Ishikawa (cell line): ENCODE results near the gene ATP5PD.

Source experiments
- CEBPB ChIP-seq: IDR thresholded peaks from 2 replicates; pipeline ENCODE4 v1.6.1; 2012
- CREB1 ChIP-seq: IDR thresholded peaks from 2 replicates; pipeline ENCODE4 v1.6.1; 2012; ENCODE audit warnings: low read depth
- EGR1 ChIP-seq: IDR thresholded peaks from 2 replicates; pipeline ENCODE4 v1.6.1; 2012
- EP300 ChIP-seq: IDR thresholded peaks from 2 replicates; pipeline ENCODE4 v1.6.1; 2012; ENCODE audit warnings: borderline replicate concordance
- FOXM1 ChIP-seq: IDR thresholded peaks from 2 replicates; pipeline ENCODE4 v1.6.1; 2012; ENCODE audit warnings: low read depth, borderline replicate concordance
- NFIC ChIP-seq: IDR thresholded peaks from 2 replicates; pipeline ENCODE4 v1.6.1; 2012
- RAD21 ChIP-seq: IDR thresholded peaks from 2 replicates; pipeline ENCODE4 v1.6.1; 2012; ENCODE audit warnings: low read depth
- TAF1 ChIP-seq: IDR thresholded peaks from 2 replicates; pipeline ENCODE4 v1.6.1; 2012; ENCODE audit warnings: low read depth, mild to moderate bottlenecking
- TCF12 ChIP-seq: IDR thresholded peaks from 2 replicates; pipeline ENCODE4 v1.6.1; 2012; ENCODE audit warnings: low read depth
- TEAD4 ChIP-seq: IDR thresholded peaks from 2 replicates; pipeline ENCODE4 v1.6.1; 2012
- YY1 ChIP-seq: IDR thresholded peaks from 2 replicates; pipeline ENCODE4 v1.6.1; 2012; ENCODE audit warnings: low read depth
- ZBTB7A ChIP-seq: IDR thresholded peaks from 2 replicates; pipeline ENCODE4 v1.6.1; 2012; ENCODE audit warnings: low read depth
- TF ChIP-seq, protein P1 (sequence below): IDR thresholded peaks from 2 replicates; pipeline ENCODE4 v1.6.1; 2012; ENCODE audit warnings: low read depth, mild to moderate bottlenecking
- TF ChIP-seq, protein P2 (sequence below): IDR thresholded peaks from 2 replicates; pipeline ENCODE4 v1.6.1; 2012
- TF ChIP-seq, protein P3 (sequence below): IDR thresholded peaks from 2 replicates; pipeline ENCODE4 v1.6.1; 2012

Gene ATP5PD

DNA sequence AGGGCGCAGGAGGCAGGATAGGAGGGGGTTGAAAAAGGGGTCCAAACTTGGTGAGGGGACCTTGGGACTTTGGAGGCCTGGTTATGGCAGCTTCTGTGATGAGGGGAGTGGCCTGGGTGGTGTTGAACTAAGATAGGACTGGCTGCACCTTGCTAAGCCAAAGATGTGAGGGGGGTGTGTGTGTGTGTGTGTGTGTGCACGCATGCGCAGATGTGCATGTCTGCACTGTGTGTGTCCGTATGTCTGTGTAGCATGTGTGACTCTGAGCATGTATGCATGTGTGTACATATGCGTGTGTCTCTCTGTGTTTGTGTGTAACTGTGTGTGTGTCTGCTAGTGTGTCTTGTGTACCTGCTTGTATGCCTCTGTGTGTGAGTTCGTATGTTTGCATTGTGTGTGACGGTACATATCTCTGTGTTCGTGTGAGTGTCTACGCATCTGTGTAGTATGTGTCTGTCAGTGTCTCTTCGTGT is 45.1 kb upstream of the ATP5PD start:
- TF ChIP-seq, protein P1, sequence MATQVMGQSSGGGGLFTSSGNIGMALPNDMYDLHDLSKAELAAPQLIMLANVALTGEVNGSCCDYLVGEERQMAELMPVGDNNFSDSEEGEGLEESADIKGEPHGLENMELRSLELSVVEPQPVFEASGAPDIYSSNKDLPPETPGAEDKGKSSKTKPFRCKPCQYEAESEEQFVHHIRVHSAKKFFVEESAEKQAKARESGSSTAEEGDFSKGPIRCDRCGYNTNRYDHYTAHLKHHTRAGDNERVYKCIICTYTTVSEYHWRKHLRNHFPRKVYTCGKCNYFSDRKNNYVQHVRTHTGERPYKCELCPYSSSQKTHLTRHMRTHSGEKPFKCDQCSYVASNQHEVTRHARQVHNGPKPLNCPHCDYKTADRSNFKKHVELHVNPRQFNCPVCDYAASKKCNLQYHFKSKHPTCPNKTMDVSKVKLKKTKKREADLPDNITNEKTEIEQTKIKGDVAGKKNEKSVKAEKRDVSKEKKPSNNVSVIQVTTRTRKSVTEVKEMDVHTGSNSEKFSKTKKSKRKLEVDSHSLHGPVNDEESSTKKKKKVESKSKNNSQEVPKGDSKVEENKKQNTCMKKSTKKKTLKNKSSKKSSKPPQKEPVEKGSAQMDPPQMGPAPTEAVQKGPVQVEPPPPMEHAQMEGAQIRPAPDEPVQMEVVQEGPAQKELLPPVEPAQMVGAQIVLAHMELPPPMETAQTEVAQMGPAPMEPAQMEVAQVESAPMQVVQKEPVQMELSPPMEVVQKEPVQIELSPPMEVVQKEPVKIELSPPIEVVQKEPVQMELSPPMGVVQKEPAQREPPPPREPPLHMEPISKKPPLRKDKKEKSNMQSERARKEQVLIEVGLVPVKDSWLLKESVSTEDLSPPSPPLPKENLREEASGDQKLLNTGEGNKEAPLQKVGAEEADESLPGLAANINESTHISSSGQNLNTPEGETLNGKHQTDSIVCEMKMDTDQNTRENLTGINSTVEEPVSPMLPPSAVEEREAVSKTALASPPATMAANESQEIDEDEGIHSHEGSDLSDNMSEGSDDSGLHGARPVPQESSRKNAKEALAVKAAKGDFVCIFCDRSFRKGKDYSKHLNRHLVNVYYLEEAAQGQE = no peak
- TF ChIP-seq NFIC (no peak), FOXM1 (no peak), RAD21 (no peak), ZBTB7A (no peak), CEBPB (no peak), TEAD4 (no peak), TAF1 (no peak), EGR1 (no peak)
- TF ChIP-seq, protein P2, sequence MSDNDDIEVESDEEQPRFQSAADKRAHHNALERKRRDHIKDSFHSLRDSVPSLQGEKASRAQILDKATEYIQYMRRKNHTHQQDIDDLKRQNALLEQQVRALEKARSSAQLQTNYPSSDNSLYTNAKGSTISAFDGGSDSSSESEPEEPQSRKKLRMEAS = no peak

DNA sequence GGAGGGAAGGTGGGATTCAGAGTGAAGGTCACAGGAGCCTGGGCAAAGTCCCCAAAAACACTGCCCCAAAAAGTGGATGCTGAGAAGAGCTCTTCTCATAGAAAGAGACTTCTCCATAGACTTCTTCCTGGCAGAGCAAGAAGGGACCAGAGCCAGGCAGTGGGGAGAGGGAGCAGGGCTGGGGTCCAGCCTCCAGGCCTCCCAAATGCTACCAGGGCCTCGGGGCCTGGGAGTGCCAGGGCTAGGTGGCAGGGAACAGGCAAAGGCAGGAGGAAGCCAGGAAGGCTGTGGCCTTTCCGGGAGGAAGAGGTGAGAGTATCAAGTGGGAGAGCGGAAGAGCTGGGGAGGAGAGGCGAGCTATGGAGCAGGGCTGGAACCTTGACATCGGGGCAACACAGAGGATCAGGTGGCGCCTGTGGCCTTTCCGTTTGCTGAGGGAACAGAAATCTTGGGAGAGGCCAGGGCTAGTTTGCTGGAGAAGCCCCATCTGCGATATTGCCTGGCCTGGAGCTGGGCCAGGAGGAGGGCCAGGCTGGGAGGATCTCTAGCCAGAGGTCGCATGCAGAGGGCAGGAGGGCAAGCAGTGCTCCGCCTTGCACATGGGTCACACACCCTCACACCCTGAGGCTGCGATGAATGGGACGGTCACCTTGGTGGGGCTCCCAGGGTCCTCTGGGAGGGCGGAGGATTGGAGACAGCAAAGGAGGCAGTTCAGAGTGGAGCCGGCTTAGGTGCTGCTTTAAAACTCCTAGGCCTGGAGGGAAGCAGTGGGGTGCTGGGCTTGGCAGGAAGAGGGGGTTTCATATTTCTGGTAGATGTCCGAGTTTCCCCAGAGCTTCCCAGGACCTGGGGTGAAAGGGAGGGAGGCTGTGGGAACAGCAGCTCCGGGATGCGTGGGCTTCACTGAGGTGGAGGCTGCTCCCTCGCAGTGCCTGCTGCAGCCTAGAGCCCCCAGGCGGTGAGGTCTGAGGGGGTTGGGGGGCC is 44.4 kb upstream of the ATP5PD start:
- TF ChIP-seq CREB1 = no peak
- TF ChIP-seq ZBTB7A = peak; percentile 91
- TF ChIP-seq, protein P2 = peak; percentile 82
- TF ChIP-seq TEAD4 = no peak
- no peak for TF ChIP-seq FOXM1
- no peak for TF ChIP-seq EGR1
- TF ChIP-seq, protein P1 = no peak
- no peak for TF ChIP-seq RAD21
- TF ChIP-seq TAF1 = no peak
- no peak for TF ChIP-seq CEBPB
- TF ChIP-seq EP300 = peak; percentile 59; the same call in 1 of the 2 replicates
- TF ChIP-seq YY1 = peak; percentile 15; the same call in 1 of the 2 replicates
- peak; percentile 89 for TF ChIP-seq NFIC
- TF ChIP-seq TCF12 = no peak; the same call in 1 of the 2 replicates
- TF ChIP-seq, protein P3, sequence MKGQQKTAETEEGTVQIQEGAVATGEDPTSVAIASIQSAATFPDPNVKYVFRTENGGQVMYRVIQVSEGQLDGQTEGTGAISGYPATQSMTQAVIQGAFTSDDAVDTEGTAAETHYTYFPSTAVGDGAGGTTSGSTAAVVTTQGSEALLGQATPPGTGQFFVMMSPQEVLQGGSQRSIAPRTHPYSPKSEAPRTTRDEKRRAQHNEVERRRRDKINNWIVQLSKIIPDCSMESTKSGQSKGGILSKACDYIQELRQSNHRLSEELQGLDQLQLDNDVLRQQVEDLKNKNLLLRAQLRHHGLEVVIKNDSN = no peak

DNA sequence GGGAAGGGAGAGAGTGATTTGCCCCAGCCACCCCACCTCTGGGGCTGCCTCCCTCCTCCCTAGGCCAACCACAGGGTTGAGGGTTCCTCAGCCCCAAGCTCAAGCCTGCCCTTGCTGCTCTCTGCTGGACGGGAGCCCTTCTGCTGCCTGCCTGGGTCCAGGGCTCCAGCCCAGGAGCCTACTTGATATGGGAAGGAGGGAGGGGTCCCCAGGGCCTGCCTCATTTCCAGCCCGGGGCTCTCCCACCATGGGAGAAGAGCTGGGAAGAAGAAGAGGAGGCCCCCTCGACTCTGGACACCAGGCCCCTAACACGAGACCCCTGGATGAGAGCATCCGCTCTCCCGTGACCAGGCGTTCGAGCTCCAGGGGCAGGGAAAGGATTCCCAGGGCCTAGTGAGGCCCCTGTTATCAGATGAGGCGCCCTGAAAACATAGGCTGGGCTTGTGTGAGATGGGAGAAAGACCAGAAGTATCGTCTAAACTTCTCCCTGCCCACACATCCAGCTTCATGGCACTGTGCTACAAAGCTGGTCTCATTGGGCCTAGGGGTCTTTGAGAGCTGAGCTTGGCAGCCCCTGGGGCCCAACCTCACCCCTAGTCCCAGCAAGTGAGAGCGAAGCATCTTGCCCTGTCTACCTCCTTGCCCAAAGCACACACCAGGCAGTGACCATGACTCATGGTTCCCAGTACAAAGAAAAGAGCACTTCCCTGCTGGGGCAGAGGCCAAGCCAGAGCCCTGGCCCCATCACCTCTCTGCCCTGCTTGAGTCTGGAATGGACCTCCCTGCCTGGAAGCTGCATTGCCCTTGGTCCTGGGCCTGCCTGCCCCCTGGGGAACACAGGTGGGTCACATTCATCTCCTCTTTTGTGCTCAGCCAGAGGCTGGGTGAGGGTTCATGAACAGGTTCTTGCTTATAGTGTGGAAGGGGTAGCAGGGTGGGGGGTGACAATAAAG is 42.0 kb upstream of the ATP5PD start:
- TF ChIP-seq TEAD4 (peak; percentile 46), EGR1 (no peak), NFIC (0 out of 2 replicates have a peak, but pooled peaks have one; percentile 17), CEBPB (no peak)
- TF ChIP-seq, protein P3 = 0 out of 2 replicates have a peak, but pooled peaks have one; percentile 7

DNA sequence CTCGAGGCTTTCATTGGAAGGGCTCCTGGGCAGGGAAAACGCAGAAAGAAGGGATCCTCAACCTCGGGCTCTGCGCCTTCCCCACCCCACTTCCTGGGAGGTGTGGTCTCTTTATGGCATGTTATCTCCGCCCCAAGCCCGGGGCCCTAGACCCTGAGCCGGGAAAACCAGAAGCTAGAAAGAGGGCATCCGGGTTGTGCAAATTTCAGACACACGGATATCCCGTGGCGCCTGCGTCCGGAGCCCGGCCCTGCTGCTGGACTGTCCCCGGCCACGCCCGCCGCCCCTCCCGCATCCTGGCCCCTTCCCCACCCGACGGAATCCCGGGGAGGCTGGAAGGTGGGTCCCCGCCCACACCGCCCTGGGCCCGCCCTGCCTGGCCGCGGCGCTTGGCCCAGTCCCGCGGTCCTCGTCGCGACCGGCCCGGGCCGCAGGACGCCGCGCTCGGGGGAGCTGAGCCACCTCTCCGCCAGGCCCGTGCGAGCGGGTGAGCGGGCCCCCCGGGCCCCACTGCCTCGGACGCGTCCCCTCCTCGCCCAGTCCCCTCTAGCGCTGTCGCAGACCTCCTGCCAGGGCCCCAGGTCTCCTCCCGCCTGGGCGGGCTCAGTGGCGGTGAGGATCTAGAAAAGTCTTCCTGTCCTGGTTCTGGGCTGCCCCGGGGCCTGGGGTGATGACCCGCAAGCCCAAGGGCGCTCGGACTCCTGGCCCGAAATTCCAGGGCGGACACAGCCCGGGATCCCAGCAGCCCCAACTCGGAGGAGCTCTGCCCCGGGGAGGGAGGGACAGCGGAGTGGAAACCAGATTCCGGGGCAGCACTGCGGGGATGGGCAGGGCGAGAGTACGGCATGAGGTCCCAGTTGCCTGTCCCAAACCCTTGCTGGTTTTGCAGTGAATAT is 41.0 kb upstream of the ATP5PD start, which contains the start of gene SLC16A5:
TSS of gene SLC16A5 (plus strand) at position 397 of the 896 bp plus-strand sequence. CDS start 5,683 bp downstream, outside the sequence.
- TF ChIP-seq TCF12 (no peak; the same call in 1 of the 2 replicates), CEBPB (peak; percentile 79; the same call in 1 of the 2 replicates), YY1 (no peak), EGR1 (peak; percentile 78), EP300 (no peak), RAD21 (no peak), TEAD4 (peak; percentile 89), FOXM1 (no peak), TAF1 (no peak; the same call in 1 of the 2 replicates), NFIC (no peak; the same call in 1 of the 2 replicates), CREB1 (no peak; the same call in 1 of the 2 replicates), ZBTB7A (peak; percentile 92)
- TF ChIP-seq, protein P2 = peak; percentile 26; the same call in 1 of the 2 replicates
- TF ChIP-seq, protein P1 = no peak
- TF ChIP-seq, protein P3 = peak; percentile 11; the same call in 1 of the 2 replicates
